ENCODE data around the gene BRMS1.
A peak's percentile ranks its signal among the peaks of the same experiment; 100 is the strongest.
"Not testable (repeated sequence)": the region's sequence is repeated elsewhere in the genome, so short reads cannot be mapped to it uniquely, and the experiment has no call there.

Gene BRMS1

GRCh38 chr11:66322732-66323427 is 22.0 kb downstream of the BRMS1 start:
- no peak for DNase-seq (ENCODE audit: low read depth)
- no peak for TF ChIP-seq MAX (IDR thresholded peaks at IDR 0.05; ENCODE audit: low read depth, low read length)
- no peak for TF ChIP-seq POLR2A (IDR thresholded peaks at IDR 0.05; ENCODE audit: extremely low read depth, insufficient read length)
- TF ChIP-seq MYC (IDR thresholded peaks at IDR 0.05; ENCODE audit: low read depth, low read length): no peak
- no peak overlapping the region for H3K4me3 ChIP-seq (ENCODE audit: low read depth, low read length)

GRCh38 chr11:66321606-66322005 is 23.3 kb downstream of the BRMS1 start:
- no peak for TF ChIP-seq MYC (IDR thresholded peaks at IDR 0.05; ENCODE audit: low read depth, low read length)
- TF ChIP-seq POLR2A (IDR thresholded peaks at IDR 0.05; ENCODE audit: extremely low read depth, insufficient read length): no peak
- no peak for TF ChIP-seq MAX (IDR thresholded peaks at IDR 0.05; ENCODE audit: low read depth, low read length)
- TF ChIP-seq CTCF (IDR thresholded peaks at IDR 0.05; ENCODE audit: low read depth, low read length): no peak
- no peak overlapping the region for H3K4me3 ChIP-seq (ENCODE audit: low read depth, low read length)
- no peak for DNase-seq (ENCODE audit: low read depth)

GRCh38 chr11:66320748-66321147 is 24.2 kb downstream of the BRMS1 start:
- DNase-seq (ENCODE audit: low read depth); H3K4me3 ChIP-seq (ENCODE audit: low read depth, low read length): not testable (repeated sequence)

GRCh38 chr11:66320289-66320688 is 24.6 kb downstream of the BRMS1 start:
- not testable (repeated sequence) for DNase-seq (ENCODE audit: low read depth); H3K4me3 ChIP-seq (ENCODE audit: low read depth, low read length)

- TF ChIP-seq CTCF (IDR thresholded peaks at IDR 0.05; ENCODE audit: low read depth, low read length): no peak
- TF ChIP-seq MYC (IDR thresholded peaks at IDR 0.05; ENCODE audit: low read depth, low read length): no peak
- no peak for TF ChIP-seq POLR2A (IDR thresholded peaks at IDR 0.05; ENCODE audit: extremely low read depth, insufficient read length)
- TF ChIP-seq MAX (IDR thresholded peaks at IDR 0.05; ENCODE audit: low read depth, low read length): no peak
- no peak for DNase-seq (ENCODE audit: low read depth)
- H3K4me3 ChIP-seq (ENCODE audit: low read depth, low read length): no peak overlapping the region
Observed at GRCh38 chr11:66318600-66318970, 26.3 kb downstream of the BRMS1 start.

- DNase-seq (ENCODE audit: low read depth): peak; percentile 100
- peak overlapping the region; percentile 32 for H3K4me3 ChIP-seq (ENCODE audit: low read depth, low read length)
- TF ChIP-seq CTCF (IDR thresholded peaks at IDR 0.05; ENCODE audit: low read depth, low read length): no peak
- peak; percentile 81 for TF ChIP-seq MAX (IDR thresholded peaks at IDR 0.05; ENCODE audit: low read depth, low read length)
- TF ChIP-seq MYC (IDR thresholded peaks at IDR 0.05; ENCODE audit: low read depth, low read length): peak; percentile 88
Observed at GRCh38 chr11:66317723-66318599, 26.9 kb downstream of the BRMS1 start.

DNA sequence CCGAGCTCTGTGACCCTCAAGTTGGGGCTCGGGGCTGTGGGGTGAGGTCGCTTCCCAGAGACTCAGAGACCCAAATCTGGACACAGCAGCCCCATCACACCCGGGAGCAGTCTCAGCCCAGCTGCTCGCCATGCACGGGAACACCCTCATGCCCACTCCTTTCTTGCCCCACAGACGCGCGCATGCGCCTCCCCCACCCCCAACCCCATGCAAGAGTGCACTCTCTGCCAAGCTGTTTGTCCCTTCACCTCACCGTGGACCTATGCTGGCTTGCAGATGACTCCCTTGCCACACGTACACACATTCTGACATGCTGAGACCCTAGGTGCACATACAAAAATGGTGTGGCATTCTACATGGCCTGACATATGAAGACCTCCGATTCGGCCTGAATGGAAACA is 27.6 kb downstream of the BRMS1 start:
- DNase-seq (ENCODE audit: low read depth): peak; percentile 77
- TF ChIP-seq MYC (IDR thresholded peaks at IDR 0.05; ENCODE audit: low read depth, low read length) (no peak), MAX (IDR thresholded peaks at IDR 0.05; ENCODE audit: low read depth, low read length) (no peak), POLR2A (IDR thresholded peaks at IDR 0.05; ENCODE audit: extremely low read depth, insufficient read length) (peak; percentile 16)
- H3K4me3 ChIP-seq (ENCODE audit: low read depth, low read length): peak overlapping the region; percentile 32
